Lower leg skin (tissue), 3 donors: ENCODE measurements around the gene GABARAP.

Experiments
- POLR2A ChIP-seq, 2 donors: fragments of 450-650 bp; IDR thresholded peaks; one replicate each; pipeline ENCODE4 v1.6.1; 2016 to 2017; ENCODE audit warnings: antibody characterized with exemption in 2 of 2, mild to moderate bottlenecking in 1 of 2, moderate library complexity in 1 of 2
- TF ChIP-seq, protein P1 (sequence below), 3 donors: fragments of 450-650 bp; IDR thresholded peaks; one replicate each; pipeline ENCODE4 v1.5.1; 2016; ENCODE audit warnings: antibody characterized with exemption in 3 of 3, mild to moderate bottlenecking in 3 of 3, moderate library complexity in 2 of 3

- no peak for TF ChIP-seq POLR2A (IDR thresholded peaks at IDR 0.05)
- TF ChIP-seq, protein P1, sequence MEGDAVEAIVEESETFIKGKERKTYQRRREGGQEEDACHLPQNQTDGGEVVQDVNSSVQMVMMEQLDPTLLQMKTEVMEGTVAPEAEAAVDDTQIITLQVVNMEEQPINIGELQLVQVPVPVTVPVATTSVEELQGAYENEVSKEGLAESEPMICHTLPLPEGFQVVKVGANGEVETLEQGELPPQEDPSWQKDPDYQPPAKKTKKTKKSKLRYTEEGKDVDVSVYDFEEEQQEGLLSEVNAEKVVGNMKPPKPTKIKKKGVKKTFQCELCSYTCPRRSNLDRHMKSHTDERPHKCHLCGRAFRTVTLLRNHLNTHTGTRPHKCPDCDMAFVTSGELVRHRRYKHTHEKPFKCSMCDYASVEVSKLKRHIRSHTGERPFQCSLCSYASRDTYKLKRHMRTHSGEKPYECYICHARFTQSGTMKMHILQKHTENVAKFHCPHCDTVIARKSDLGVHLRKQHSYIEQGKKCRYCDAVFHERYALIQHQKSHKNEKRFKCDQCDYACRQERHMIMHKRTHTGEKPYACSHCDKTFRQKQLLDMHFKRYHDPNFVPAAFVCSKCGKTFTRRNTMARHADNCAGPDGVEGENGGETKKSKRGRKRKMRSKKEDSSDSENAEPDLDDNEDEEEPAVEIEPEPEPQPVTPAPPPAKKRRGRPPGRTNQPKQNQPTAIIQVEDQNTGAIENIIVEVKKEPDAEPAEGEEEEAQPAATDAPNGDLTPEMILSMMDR (IDR thresholded peaks at IDR 0.05) = no peak
These were observed 19.9 kb downstream of the GABARAP start for GRCh38 chr17:7222093-7222971.
